Measurements from ENCODE around the gene TTC9B. TPM values are rescaled to one million over a fixed set of nuclear protein-coding genes. Genes with fewer than 3 reads are reported as not detected.

TTC9B gene
- total and polyA plus RNA-seq, 8 donors: 0.35 to 0.37 TPM; not detected in 6

- 91 to 98% (median 96%) methylated on average over 21 of the region's 21 CpGs for WGBS, 5 donors
- intact Hi-C loops (cut with DNase I; ENCODE audit: low total_unique reads): no loop called here
- no peaks in the 10 kb centered on the region for H3K4me1 ChIP-seq
- H3K4me3 ChIP-seq: no peak overlapping the region
- no peak overlapping the region for H3K27ac ChIP-seq
- no peak for TF ChIP-seq EP300 (IDR thresholded peaks at IDR 0.05)
- TF ChIP-seq POLR2AphosphoS5 (IDR thresholded peaks at IDR 0.05): no peak
- TF ChIP-seq POLR2A (IDR thresholded peaks at IDR 0.05): no peak
- no peak for TF ChIP-seq CTCF (IDR thresholded peaks at IDR 0.05)
- no peak for DNase-seq
- no peaks in the 10 kb centered on the region for H3K27me3 ChIP-seq
- H3K36me3 ChIP-seq: peaks cover 7 to 86% (median 74%) of the 10 kb centered on the region in 4 donors
- H3K9me3 ChIP-seq: no peaks in the 10 kb centered on the region
Measured at GRCh38 chr19:40205760-40206159, 12.4 kb downstream of the TTC9B start.

DNA sequence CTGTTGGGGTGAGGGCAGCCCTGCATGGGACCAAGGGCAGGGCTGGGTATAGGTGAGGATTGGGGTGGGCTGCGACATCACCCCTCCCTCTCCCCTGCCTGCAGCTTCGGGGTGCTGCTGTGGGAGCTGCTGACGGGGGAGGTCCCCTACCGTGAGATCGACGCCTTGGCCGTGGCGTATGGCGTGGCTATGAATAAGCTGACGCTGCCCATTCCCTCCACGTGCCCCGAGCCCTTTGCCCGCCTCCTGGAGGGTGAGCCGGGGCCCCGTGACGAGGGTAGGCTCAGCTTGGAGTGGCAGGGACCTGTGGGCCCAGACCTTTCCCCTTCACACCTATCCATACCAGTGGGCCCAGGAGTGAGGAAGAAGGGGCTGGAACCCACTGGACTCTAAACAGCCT, 13.8 kb downstream of the TTC9B start:
- H3K36me3 ChIP-seq: peaks cover 7 to 86% (median 60%) of the 10 kb centered on the region in 4 donors
- no peaks in the 10 kb centered on the region for H3K9me3 ChIP-seq
- H3K4me1 ChIP-seq: no peaks in the 10 kb centered on the region
- no peak for DNase-seq
- no peaks in the 10 kb centered on the region for H3K27me3 ChIP-seq
- TF ChIP-seq CTCF (IDR thresholded peaks at IDR 0.05) (no peak), EP300 (IDR thresholded peaks at IDR 0.05) (no peak)
- 95 to 99% (median 98%) methylated on average over 16 of the region's 16 CpGs; no CpG with 5 or more reads in 1 of the 5 donors for WGBS, 5 donors
- intact Hi-C loops (cut with DNase I; ENCODE audit: low total_unique reads): no loop called here
- H3K27ac ChIP-seq: no peak overlapping the region
- H3K4me3 ChIP-seq: no peak overlapping the region

DNA sequence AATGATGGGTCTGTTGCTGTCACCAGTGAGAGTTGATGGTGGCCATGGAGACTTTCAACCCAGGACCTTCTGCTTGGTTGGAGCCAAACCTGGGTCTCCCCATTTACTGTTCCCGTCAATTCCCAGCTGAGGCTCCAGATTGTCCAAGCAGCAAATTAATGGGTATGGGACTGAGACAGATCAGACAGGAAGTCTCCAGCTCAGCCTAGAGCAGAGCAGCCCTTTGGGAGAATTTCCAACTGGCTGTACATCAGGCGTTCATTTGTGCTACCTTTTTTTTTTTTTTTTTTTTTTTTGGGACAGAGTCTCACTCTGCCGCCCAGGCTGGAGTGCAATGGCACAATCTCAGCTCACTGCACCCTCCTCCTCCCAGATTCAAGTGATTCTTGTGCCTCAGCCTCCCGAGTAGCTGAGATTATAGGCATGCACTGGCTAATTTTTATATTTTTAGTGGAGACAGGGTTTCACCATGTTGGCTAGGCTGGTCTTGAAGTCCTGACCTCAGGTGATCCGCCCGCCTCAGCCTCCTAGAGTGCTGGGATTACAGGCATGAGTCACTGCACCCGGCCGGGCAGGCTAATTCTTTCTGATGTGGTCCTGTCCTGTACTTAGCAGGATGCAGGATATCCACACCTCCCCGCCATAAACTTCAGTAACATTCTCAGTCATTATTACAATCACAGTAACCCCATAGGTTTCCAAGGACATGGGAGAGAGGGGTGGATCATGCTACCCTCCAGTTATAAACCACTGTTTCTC, 17.7 kb downstream of the TTC9B start:
- intact Hi-C loops (cut with DNase I; ENCODE audit: low total_unique reads): no loop called here
- Histone ChIP-seq H3K9me3 (no peaks in the 10 kb centered on the region), H3K27ac (no peak overlapping the region), H3K36me3 (peaks cover 5 to 75% (median 47%) of the 10 kb centered on the region in 4 donors), H3K4me3 (no peak overlapping the region), H3K4me1 (no peaks in the 10 kb centered on the region), H3K27me3 (no peaks in the 10 kb centered on the region)
- WGBS, 5 donors: 80 to 87% (median 85%) methylated on average over 8 to 9 of the region's 9 CpGs
- TF ChIP-seq EP300 (IDR thresholded peaks at IDR 0.05): no peak
- TF ChIP-seq POLR2AphosphoS5 (IDR thresholded peaks at IDR 0.05): no peak
- no peak for TF ChIP-seq POLR2A (IDR thresholded peaks at IDR 0.05)
- no peak for TF ChIP-seq CTCF (IDR thresholded peaks at IDR 0.05)
- no peak for DNase-seq

DNA sequence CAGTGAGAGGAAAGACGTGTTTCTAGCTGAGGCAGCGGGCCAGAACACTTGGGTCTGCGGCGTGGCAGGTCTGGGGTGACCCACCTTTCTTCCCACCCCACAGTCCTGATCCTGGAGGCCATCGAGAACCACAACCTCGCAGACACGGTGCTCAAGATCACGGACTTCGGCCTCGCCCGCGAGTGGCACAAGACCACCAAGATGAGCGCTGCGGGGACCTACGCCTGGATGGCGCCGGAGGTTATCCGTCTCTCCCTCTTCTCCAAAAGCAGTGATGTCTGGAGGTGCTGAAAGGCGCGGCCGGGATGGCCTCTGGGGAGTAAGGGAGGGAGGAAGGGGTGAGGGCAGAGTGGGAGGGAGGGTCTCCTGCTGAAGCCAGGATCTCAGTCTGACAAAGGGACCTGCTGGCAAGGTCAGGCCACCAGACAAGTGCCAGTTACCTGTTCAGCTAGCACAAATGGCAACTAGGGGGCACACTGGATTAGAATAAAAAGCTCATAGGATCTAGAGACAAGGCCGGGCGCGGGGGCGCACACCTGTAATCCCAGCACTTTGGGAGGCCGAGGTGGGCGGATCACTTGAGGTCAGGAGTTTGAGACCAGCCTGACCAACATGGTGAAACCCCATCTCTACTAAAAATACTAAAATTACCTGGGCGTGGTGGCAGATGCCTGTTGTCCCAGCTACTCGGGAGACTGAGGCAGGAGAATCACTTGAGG, 19.8 kb downstream of the TTC9B start:
- Histone ChIP-seq H3K4me3 (no peak overlapping the region), H3K9me3 (no peaks in the 10 kb centered on the region), H3K27ac (no peak overlapping the region), H3K27me3 (no peaks in the 10 kb centered on the region), H3K4me1 (peaks cover 0 to 14% (median 1%) of the 10 kb centered on the region in 4 donors), H3K36me3 (peaks cover 2 to 54% (median 26%) of the 10 kb centered on the region in 4 donors)
- no peak for TF ChIP-seq POLR2A (IDR thresholded peaks at IDR 0.05)
- TF ChIP-seq EP300 (IDR thresholded peaks at IDR 0.05): no peak
- TF ChIP-seq CTCF (IDR thresholded peaks at IDR 0.05): no peak
- TF ChIP-seq POLR2AphosphoS5 (IDR thresholded peaks at IDR 0.05): no peak
- intact Hi-C loops (cut with DNase I; ENCODE audit: low total_unique reads): no loop called here
- no peak for DNase-seq
- whole genome bisulfite sequencing, 5 donors: 94 to 97% (median 96%) methylated on average over 22 to 29 of the region's 29 CpGs

Data from stomach (tissue), 9 donors.